Nucleus accumbens (tissue), 56 donors: ENCODE measurements around the gene ZACN.
"Not testable (repeated sequence)": the region's sequence is repeated elsewhere in the genome, so short reads cannot be mapped to it uniquely, and the experiment has no call there.

ENCODE experiments used
- DNase-seq, 56 donors: peaks; one replicate each; lab custom pipeline; 2025; lab: John Stamatoyannopoulos, UW

ZACN gene

GRCh38 chr17:76053246-76054111 is 25.5 kb upstream of the ZACN start:
- DNase-seq = peak in 3 of 56 donors; percentile 7 to 48 (median 7)

GRCh38 chr17:76054112-76054476 is 24.9 kb upstream of the ZACN start:
- DNase-seq = no peak

- DNase-seq = no peak
Measured at GRCh38 chr17:76056882-76057281, 22.1 kb upstream of the ZACN start.

GRCh38 chr17:76058264-76058663 is 20.7 kb upstream of the ZACN start:
- not testable (repeated sequence) for DNase-seq

GRCh38 chr17:76063875-76064546 is 15.0 kb upstream of the ZACN start:
- DNase-seq = no peak

- no peak for DNase-seq
Measured at GRCh38 chr17:76065775-76066174, 13.2 kb upstream of the ZACN start.

- DNase-seq = no peak
Measured at GRCh38 chr17:76071531-76072147, 7.3 kb upstream of the ZACN start.

- DNase-seq = peak; percentile 20 to 97 (median 92)
Measured at GRCh38 chr17:76072148-76072858, 6.7 kb upstream of the ZACN start, which contains the start of gene SRP68. Gene SRP68 (minus strand): TSS chr17:76072517. CDS start chr17:76072491, 26 bp downstream.

GRCh38 chr17:76074390-76075363 is 4.3 kb upstream of the ZACN start, which contains the start of gene GALR2:
Gene GALR2 (plus strand): TSS chr17:76074781. CDS start chr17:76074884, 103 bp downstream.
- no peak for DNase-seq

- DNase-seq = no peak
Measured at GRCh38 chr17:76075364-76076145, 3.4 kb upstream of the ZACN start.

- DNase-seq = no peak
Measured at GRCh38 chr17:76076146-76076764, 2.7 kb upstream of the ZACN start.

- no peak for DNase-seq
Measured at GRCh38 chr17:76076765-76077583, 2.0 kb upstream of the ZACN start.

- DNase-seq = no peak
Measured at GRCh38 chr17:76077584-76078110, 1.3 kb upstream of the ZACN start.

- not testable (repeated sequence) for DNase-seq
Measured at GRCh38 chr17:76078370-76078769, 612 bp upstream of the ZACN start.

GRCh38 chr17:76079535-76079955 is 563 bp downstream of the ZACN start:
- DNase-seq = no peak

GRCh38 chr17:76079956-76080767 is 1.2 kb downstream of the ZACN start:
- DNase-seq = no peak
